Heart left ventricle (tissue), 16 donors: ENCODE measurements around the gene CFAP57. TPM values are rescaled to one million over a fixed set of nuclear protein-coding genes. Genes with fewer than 3 reads are reported as not detected.
A peak's percentile ranks its signal among the peaks of the same experiment; 100 is the strongest.

Experiments
- ATAC-seq, 4 donors: fragments of 200-7000 bp; cut with Tn5 transposase; one replicate each; pipeline ENCODE4 v1.9.1; 2020 to 2022; ENCODE audit warnings: moderate library complexity in 4 of 4, mild to moderate bottlenecking in 3 of 4, moderate number of reproducible peaks in 1 of 4
- DNase-seq, 5 donors: peaks; one replicate each; pipeline ENCODE4 v3.0.0-alpha.2; 2020
- H3K27ac ChIP-seq, 12 donors: fragments of 200-600 bp; sonication (generic) in 4 of 12; one replicate each; pipeline versions ENCODE4 v1.5.0 to v1.8.0; 2016 to 2022; ENCODE audit warnings: mild to moderate bottlenecking in 2 of 12
- H3K27me3 ChIP-seq, 9 donors: fragments of 200-600 bp; sonication (generic) in 2 of 9; one replicate each; pipeline versions ENCODE4 v1.5.1 to v1.8.0; 2016 to 2022; ENCODE audit warnings: mild to moderate bottlenecking in 3 of 9
- H3K36me3 ChIP-seq, 9 donors: fragments of 200-600 bp; sonication (generic) in 2 of 9; one replicate each; pipeline versions ENCODE4 v1.5.0 to v1.8.0; 2018 to 2022; ENCODE audit warnings: mild to moderate bottlenecking in 2 of 9
- H3K4me1 ChIP-seq, 12 donors: fragments of 200-600 bp; sonication (generic) in 4 of 12; one replicate each; pipeline versions ENCODE4 v1.5.0 to v1.8.0; 2016 to 2022; ENCODE audit warnings: mild to moderate bottlenecking in 3 of 12
- H3K4me3 ChIP-seq, 12 donors: fragments of 200-600 bp; sonication (generic) in 4 of 12; one replicate each; pipeline versions ENCODE4 v1.5.0 to v1.8.0; 2017 to 2022; ENCODE audit warnings: mild to moderate bottlenecking in 9 of 12, moderate library complexity in 4 of 12
- H3K9me3 ChIP-seq, 12 donors: fragments of 200-600 bp; sonication (generic) in 4 of 12; one replicate each; pipeline versions ENCODE4 v1.5.0 to v1.8.0; 2016 to 2022; ENCODE audit warnings: mild to moderate bottlenecking in 1 of 12
- POLR2A ChIP-seq, 2 donors: fragments of 450-650 bp; IDR thresholded peaks; one replicate each; pipeline ENCODE4 v1.6.1; 2017; ENCODE audit warnings: antibody characterized with exemption in 2 of 2, mild to moderate bottlenecking in 2 of 2, moderate library complexity in 2 of 2
- WGBS, 4 donors: extraction: QIAGEN DNeasy Blood & Tissue Kit in 2 of 4; methylation state at CpG; one replicate each; pipeline versions ENCODE4 v1.1.5 to v1.1.7; 2013 to 2018; 5-methylcytosine and 5-hydroxymethylcytosine counted together
- intact Hi-C, 10 donors: fragments of 100-400 bp; cut with DNase I; formaldehyde crosslinking; loops; one replicate each; pipeline versions ENCODE4 v1.11.1 to v1.14.2; 2022
- polyA plus RNA-seq, 2 donors: library from polyadenylated mRNA; stranded (reverse); fragments of 200-250 nt; gene quantifications; one replicate each; pipeline ENCODE4 v1.2.3, GENCODE V29; 2013
- total RNA-seq, 9 donors: library from RNA; depleted of rRNA in 2 of 9; stranded (reverse); fragments of >200 nt in 2 of 9; fragmentation: NEBNext Ultra II Directional in 3 of 9; extraction: Animal tissue kit (Norgen Biotek cat#: 25700) in 3 of 9; gene quantifications; one replicate each; pipeline versions ENCODE4 v1.1.0 to v1.2.4, GENCODE V29; 2016 to 2023
- TF ChIP-seq, protein P1 (sequence below), 12 donors: fragments of 200-600 bp; sonication (generic) in 4 of 12; IDR thresholded peaks; one replicate each; pipeline versions ENCODE4 v1.5.0 to v1.8.0; 2018 to 2022; ENCODE audit warnings: antibody characterized with exemption in 12 of 12, mild to moderate bottlenecking in 5 of 12
- donor health status: ischemic (EF 13 %, LVEDD 7.1; RV severe dilation, severe dysfunction).
- donor health status: healthy with polysubstance abuse.
- donor health status: DM: no; HTN: yes; CAD: no.
- donor health status: DM: no; HTN: no; CAD: no.
- donor health status: ischemic (EF 25% LVEDD 6.9; RV normal size, moderate dysfunction).
- donor health status: ischemic (EF 25% LVEDD 5.7; RV mildly dilated, moderate dysfunction).
- donor health status: healthy.
- donor health status: DM: yes; HTN: yes; CAD: no.
- donor health status: ischemic (EF 35%, LVEDD 5.7; RV mildly dilated, moderate dysfunction).
- donor health status: nonischemic (EF 11% LVEDD 7.7; RV severe dilation, severe dysfunction).
- donor health status: DM: yes; HTN: yes; CAD: no.
- donor health status: PGD.
- donor health status: ischemic (EF 29% LVEDD 5.4; RV normal size, mild dysfunction).
- donor health status: nonischemic (EF 23%, LVEDD 6.1; RV moderate dilation, normal function).

CFAP57 gene
- total and polyA plus RNA-seq, 11 donors = 0.07 to 0.34 (median 0.13) TPM; not detected in 5

DNA sequence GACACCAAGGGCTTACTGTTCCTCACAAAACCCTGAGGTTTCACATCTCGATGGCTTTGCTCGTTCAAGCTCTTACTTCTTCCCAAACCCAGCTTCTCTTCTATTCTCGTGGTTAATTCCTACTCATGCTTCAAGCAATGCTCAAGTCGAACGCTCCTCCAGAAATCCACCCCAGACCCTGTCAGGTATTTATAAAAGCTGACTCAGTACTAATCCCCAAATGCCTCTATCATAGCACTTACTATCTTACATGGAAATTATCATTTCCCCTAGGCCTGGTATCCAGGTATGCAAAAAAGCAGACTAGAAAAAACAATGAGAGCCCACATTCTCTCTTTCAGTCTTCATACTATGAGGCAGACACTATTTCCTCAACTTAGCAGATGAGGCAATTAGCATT, 6.4 kb upstream of the CFAP57 start:
- Histone ChIP-seq H3K9me3 (no peaks in the 10 kb centered on the region), H3K4me1 (peaks cover 0 to 4% (median 0%) of the 10 kb centered on the region in 12 donors), H3K4me3 (no peak overlapping the region), H3K36me3 (peaks cover 3 to 91% (median 72%) of the 10 kb centered on the region in 9 donors), H3K27me3 (no peaks in the 10 kb centered on the region), H3K27ac (no peak overlapping the region)
- ATAC-seq (no peak), DNase-seq (no peak)
- TF ChIP-seq, protein P1, sequence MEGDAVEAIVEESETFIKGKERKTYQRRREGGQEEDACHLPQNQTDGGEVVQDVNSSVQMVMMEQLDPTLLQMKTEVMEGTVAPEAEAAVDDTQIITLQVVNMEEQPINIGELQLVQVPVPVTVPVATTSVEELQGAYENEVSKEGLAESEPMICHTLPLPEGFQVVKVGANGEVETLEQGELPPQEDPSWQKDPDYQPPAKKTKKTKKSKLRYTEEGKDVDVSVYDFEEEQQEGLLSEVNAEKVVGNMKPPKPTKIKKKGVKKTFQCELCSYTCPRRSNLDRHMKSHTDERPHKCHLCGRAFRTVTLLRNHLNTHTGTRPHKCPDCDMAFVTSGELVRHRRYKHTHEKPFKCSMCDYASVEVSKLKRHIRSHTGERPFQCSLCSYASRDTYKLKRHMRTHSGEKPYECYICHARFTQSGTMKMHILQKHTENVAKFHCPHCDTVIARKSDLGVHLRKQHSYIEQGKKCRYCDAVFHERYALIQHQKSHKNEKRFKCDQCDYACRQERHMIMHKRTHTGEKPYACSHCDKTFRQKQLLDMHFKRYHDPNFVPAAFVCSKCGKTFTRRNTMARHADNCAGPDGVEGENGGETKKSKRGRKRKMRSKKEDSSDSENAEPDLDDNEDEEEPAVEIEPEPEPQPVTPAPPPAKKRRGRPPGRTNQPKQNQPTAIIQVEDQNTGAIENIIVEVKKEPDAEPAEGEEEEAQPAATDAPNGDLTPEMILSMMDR (IDR thresholded peaks at IDR 0.05) = no peak
- TF ChIP-seq POLR2A (IDR thresholded peaks at IDR 0.05) = no peak
- intact Hi-C loops = no loop called here
- 93 to 98% (median 94%) methylated on average over 5 of the region's 5 CpGs for WGBS, 4 donors

GRCh38 chr1:43171312-43171875, 736 bp upstream of the CFAP57 start:
- no peaks in the 10 kb centered on the region for H3K9me3 ChIP-seq
- WGBS, 4 donors = 23 to 34% (median 27%) methylated on average over 17 of the region's 17 CpGs
- peak overlapping the region in 8 of 12 donors; percentile 35 to 72 (median 55) for H3K27ac ChIP-seq
- DNase-seq (no peak), ATAC-seq (no peak)
- intact Hi-C loops = no loop called here
- H3K36me3 ChIP-seq = peaks cover 0 to 44% (median 38%) of the 10 kb centered on the region in 9 donors
- no peak for TF ChIP-seq POLR2A (IDR thresholded peaks at IDR 0.05)
- TF ChIP-seq, protein P1 (IDR thresholded peaks at IDR 0.05) = no peak
- peak overlapping the region; percentile 72 to 98 (median 88) for H3K4me3 ChIP-seq
- peaks cover 0 to 8% (median 0%) of the 10 kb centered on the region in 9 donors for H3K27me3 ChIP-seq
- H3K4me1 ChIP-seq = peaks cover 0 to 19% (median 12%) of the 10 kb centered on the region in 12 donors

DNA sequence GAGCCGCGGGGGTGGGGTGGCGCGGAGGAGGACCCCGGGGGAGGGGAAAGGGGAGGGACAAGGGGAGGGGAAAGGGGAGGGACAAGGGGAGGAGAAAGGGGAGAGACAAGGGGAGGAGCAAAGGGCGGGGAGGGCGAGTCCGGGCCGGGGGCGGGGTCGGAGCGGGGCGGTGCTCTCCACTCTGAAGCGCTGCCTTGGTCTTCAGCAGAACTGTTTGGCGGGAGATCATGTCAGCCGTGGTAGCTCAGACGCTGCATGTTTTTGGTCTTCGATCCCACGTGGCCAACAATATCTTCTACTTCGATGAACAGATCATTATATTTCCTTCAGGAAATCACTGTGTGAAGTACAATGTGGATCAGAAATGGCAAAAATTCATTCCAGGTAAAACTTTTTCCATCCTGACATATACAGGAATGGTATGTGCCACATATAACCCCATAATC, 420 bp downstream of the CFAP57 start:
- TF ChIP-seq POLR2A (IDR thresholded peaks at IDR 0.05) = peak in 1 of 2 donors; percentile 54
- TF ChIP-seq, protein P1 (IDR thresholded peaks at IDR 0.05) = no peak
- peak overlapping the region in 11 of 12 donors; percentile 72 to 98 (median 87) for H3K4me3 ChIP-seq
- H3K36me3 ChIP-seq = peaks cover 0 to 32% (median 27%) of the 10 kb centered on the region in 9 donors
- peaks cover 0 to 19% (median 12%) of the 10 kb centered on the region in 12 donors for H3K4me1 ChIP-seq
- peak; percentile 96 to 99 (median 98) for ATAC-seq
- intact Hi-C loops = loop anchor here in 3 of 10 donors (2.0 kb wide), 1 partner anchor 34 kb away; no protein-coding TSS in a partner anchor
- no peaks in the 10 kb centered on the region for H3K9me3 ChIP-seq
- WGBS, 4 donors = 1 to 2% (median 2%) methylated on average over 19 to 20 of the region's 20 CpGs
- peak; percentile 85 to 92 (median 91) for DNase-seq
- peaks cover 0 to 13% (median 0%) of the 10 kb centered on the region in 9 donors for H3K27me3 ChIP-seq
- H3K27ac ChIP-seq = peak overlapping the region in 3 of 12 donors; percentile 40 to 72 (median 52)

- no peak for DNase-seq
- Histone ChIP-seq H3K4me1 (peaks cover 0 to 19% (median 12%) of the 10 kb centered on the region in 12 donors), H3K27ac (no peak overlapping the region), H3K36me3 (peaks cover 0 to 9% (median 5%) of the 10 kb centered on the region in 9 donors), H3K27me3 (peaks cover 0 to 17% (median 0%) of the 10 kb centered on the region in 9 donors), H3K4me3 (no peak overlapping the region), H3K9me3 (no peaks in the 10 kb centered on the region)
- WGBS, 4 donors = 87 to 91% (median 89%) methylated on average over 2 of the region's 2 CpGs
- no peak for TF ChIP-seq POLR2A (IDR thresholded peaks at IDR 0.05)
- TF ChIP-seq, protein P1 (IDR thresholded peaks at IDR 0.05) = no peak
- ATAC-seq = no peak
- intact Hi-C loops = no loop called here
Measured at GRCh38 chr1:43174873-43175272, 2.7 kb downstream of the CFAP57 start.
